HG03066 (cell line): ENCODE results near the gene LMCD1.

Source experiments
- ATAC-seq: cut with Tn5 transposase; IDR thresholded peaks from one replicate; pipeline ENCODE4 v1.9.1; 2021; ENCODE audit warnings: low read depth; ENCODE audit not compliant: unreplicated experiment

LMCD1 gene

GRCh38 chr3:8530581-8530980 is 29.0 kb downstream of the LMCD1 start:
- no peak for ATAC-seq

GRCh38 chr3:8532251-8532871 is 30.7 kb downstream of the LMCD1 start:
- no peak for ATAC-seq

DNA sequence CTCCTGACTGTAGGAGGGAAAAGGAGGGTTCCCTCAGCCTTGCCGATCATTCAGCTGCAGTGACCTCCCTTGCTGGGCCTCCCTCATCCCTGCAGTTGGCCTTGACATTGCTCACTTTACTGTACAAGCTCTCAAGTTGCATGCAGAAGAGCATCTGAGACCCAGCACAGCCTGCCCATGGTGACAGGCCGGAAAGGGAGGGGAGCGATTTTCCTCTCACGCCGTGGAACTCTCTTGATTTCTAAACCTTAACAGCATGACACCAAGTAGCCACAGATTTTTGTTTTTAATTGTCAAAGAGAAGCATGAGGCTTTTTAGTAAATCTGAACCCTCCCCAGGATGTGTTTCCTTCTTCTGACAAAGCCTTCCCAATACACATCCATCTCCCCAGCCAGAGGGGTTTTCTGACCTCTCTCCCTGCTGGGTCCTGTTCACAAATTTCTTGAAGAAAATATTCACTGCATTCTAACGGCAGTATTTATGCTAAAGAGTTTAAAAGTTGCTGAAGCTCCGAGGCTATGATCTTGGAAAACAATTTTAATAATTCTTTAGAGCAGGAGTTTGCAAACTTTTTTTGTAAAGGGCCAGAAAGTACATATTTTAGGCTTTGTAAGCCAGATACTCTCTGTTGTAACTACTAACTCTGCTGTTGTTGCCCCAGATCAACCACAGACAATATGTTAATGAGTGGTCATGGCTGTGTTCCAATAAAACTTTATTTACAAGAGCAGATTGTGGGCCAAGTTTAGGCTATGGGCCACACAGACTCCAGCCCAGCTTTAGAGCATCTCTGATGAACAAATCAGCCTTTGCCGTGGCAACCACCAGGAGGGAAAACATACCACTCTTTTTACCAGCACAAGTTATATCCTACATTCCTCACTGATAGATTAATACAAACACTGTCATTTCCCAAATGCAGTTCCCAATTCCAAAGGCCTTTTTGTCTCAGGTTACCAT is 34.8 kb downstream of the LMCD1 start:
- ATAC-seq: no peak

GRCh38 chr3:8537440-8537839 is 35.8 kb downstream of the LMCD1 start:
- no peak for ATAC-seq

GRCh38 chr3:8538223-8538622 is 36.6 kb downstream of the LMCD1 start:
- ATAC-seq: no peak

DNA sequence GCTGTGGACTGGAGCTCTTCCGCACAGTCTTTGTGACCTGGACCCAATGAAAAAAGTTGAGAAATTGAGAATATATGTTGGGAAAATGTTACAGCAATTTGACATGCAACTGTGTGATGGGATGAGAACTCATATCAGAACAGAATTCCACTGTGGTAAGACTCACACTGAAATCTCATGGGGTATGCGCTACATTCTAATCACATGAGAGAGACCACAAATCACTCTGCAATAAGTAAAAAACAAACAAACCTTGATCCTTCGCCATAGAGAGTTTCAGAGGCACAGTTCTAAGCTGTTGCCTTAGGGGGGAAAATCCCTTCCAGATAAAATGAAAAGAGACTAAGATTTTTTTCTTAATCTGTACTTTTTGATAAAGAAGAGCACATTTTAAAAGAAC is 37.3 kb downstream of the LMCD1 start:
- ATAC-seq: no peak

DNA sequence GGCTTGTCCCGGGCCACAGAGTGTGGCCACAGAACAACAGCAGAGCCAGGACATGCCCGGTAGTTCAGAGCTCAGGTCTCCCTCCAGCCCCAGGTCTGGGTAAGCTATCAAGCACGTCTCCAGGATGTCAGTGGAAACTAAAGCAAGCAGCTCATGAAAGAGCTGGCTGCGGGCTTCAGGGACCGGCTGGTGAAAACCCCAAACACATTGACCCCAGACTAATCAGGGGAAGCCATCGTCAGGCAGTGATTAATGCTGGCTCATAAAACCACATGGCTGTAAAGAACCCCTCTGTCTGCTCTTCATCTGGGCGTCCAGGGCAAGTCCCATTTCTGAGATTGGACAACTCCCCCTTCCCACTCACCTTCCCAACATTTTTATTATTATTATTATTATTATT is 37.8 kb downstream of the LMCD1 start:
- ATAC-seq: no peak

DNA sequence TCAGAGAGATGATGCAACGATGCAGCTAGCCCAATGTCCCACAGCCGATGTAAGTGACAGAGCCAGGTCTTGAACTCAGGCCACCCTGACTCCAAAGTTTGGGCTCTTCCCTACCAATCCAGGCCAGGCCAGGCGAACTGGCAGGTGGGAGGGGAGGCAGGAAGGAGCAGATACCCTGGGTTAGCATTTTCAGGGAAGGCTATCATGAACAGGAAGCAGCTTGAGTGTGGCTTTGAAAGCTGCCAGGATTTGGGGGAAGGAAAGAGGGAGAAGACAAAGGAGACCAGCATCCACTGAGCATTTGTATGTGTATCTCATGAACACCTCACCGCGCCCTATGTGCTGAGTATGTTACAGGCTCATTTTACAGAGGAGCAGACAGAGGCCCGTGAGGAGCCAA is 38.8 kb downstream of the LMCD1 start:
- no peak for ATAC-seq

DNA sequence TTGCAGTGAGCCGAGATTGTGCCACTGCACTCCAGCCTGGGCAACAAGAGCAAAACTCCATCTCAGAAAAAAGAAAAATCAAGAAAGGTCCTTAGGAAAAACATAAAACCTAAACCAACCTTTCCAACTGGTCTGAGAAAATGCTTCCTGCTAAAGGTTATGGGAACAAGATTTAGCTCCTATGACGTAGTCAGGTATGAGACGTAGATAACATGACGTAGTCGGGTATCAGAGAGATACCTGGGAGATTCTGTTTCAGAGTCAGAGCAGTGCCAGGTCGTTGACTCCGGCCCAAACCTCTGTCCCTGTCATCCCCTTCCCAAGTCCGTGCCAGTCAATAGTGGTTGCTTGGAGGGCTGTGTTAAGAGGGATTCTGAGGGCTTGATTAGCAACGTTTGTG is 39.9 kb downstream of the LMCD1 start:
- ATAC-seq: no peak

DNA sequence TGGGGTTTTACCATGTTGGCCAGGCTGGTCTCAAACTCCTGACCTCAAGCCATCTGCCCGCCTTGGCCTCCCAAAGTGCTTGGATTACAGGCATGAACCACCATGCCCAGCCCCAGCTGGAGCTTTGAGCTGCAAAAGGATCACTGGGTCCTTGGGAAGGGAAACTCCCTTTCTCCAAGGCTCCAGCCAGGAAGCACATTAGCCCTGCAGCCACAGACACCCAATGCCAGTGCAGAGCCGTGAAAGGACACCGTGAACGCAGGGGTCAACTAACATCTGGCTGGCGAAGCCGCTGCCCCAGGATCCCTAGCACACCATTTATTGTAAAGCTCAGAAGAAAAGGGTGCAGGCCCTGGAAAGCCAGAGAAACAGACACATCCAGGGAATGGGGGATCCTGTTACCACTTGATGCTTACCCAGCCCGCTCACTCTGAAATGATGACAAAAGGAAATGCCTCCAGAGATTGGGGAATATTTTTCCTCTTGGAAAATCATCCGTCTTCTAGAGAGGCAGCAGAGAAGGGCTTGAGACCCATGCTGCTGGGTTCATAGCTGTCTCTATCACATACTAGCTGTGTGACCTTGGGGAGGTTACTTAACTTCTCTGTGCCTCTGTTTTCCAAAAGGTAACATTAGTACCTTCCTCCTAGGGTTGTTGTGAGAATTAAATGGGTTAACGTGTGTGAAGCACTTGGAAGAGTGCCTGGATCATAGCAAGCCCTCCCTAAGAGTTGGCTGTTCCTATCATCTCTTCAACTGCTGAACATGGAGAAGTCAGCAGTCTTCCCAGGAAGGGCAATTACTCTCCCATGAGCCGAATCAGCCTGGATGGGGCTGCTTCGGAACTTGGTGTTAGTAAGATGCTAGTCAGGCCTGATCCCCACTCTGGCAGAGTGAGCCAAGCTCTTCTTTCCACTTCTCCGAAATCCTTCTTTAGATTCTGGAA is 40.8 kb downstream of the LMCD1 start:
- no peak for ATAC-seq

GRCh38 chr3:8546609-8547008 is 45.0 kb downstream of the LMCD1 start:
- no peak for ATAC-seq

DNA sequence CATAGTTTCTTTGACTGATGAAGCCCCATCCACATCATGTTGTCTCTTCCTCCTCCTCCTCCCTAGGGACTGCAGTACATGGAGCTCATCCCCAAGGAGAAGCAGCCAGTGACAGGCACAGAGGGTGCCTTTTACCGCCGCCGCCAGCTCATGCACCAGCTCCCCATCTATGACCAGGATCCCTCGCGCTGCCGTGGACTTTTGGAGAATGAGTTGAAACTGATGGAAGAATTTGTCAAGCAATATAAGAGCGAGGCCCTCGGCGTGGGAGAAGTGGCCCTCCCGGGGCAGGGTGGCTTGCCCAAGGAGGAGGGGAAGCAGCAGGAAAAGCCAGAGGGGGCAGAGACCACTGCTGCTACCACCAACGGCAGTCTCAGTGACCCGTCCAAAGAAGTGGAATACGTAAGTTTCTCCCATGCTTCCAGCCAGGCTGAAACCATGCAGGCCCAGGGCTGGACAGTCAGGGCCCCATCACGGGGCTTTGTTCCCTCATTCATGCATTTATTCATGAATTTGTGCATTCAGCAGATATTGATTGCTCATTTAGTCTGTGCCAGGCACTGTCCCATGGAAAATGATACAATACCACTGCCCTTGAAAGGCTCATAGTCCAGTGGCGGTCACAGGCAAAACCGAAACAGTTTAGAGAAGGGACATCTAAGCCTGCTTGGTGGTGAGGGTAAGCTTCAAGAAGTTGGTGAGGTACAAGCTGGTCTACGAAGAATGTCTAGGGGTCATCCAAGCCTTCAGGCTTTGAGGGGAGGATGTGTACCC is 47.1 kb downstream of the LMCD1 start:
- ATAC-seq: no peak

- ATAC-seq: no peak
Measured at GRCh38 chr3:8549354-8549753, 47.7 kb downstream of the LMCD1 start.

GRCh38 chr3:8550611-8551010 is 49.0 kb downstream of the LMCD1 start:
- ATAC-seq: no peak

GRCh38 chr3:8552223-8552762 is 50.7 kb downstream of the LMCD1 start:
- no peak for ATAC-seq

DNA sequence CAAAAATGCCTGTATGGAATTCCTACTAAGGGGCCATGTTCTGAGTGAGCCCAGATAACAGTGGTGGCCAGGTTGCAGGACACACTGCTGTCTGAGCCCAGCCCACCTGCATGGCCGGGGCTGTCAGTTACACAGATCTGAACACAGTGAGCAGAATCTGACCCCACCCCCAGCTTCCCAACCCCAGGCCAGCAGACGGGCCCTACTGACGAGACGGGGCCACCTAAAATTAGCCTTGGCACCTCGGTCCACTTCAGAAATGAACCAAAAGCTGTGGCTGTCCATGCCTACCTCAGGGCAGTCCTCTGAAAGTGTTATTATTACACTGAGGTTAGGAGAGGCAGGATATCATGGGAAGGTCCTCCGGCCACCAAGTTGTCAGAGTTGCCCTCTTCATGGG is 51.8 kb downstream of the LMCD1 start:
- ATAC-seq: no peak

- ATAC-seq: no peak
Measured at GRCh38 chr3:8554696-8555095, 53.1 kb downstream of the LMCD1 start.

GRCh38 chr3:8555113-8555661 is 53.6 kb downstream of the LMCD1 start:
- ATAC-seq: no peak

DNA sequence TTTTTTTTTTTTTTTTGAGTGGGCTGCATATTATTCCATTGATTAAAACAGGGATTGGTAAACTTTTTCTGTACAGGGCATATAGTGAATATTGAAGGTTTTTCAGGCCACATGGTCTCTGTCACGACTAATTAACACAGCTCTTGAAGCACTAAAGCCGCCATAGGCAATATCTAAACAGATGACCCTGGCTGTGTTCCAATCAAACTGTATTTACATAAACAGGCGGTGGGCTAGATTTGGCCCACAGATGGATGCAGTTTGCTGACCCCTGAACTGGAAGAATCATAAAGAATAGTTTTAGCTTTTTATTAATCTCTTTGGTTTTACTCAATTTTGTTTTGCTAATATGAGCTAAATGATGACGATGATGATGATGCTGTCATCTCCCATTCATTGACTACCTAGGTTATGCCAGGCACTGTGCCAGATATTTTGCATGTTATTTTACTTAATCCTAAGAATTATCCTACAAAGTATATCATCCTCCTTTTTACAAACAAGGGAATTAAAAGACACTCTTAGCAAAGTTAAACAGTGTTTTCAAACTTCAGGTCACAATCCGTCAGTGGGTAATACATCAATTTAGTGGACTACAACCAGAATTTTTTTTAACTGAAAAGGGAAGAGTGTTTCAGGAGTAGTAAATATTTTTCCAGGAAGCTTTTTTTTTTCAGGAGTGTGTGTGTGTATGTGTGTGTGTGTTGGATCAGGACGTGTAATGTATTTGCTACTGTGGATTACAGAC is 54.3 kb downstream of the LMCD1 start:
- no peak for ATAC-seq
